IMR-90 (cell line): ENCODE data around the gene CR1L. TPM values are rescaled to one million over a fixed set of nuclear protein-coding genes. Genes with fewer than 3 reads are reported as not detected.
A peak's percentile ranks its signal among the peaks of the same experiment; 100 is the strongest.
"Not testable (repeated sequence)": the region's sequence is repeated elsewhere in the genome, so short reads cannot be mapped to it uniquely, and the experiment has no call there.

Source experiments
- ATAC-seq: fragments of 200-7000 bp; cut with Tn5 transposase; 2 replicates; pipeline ENCODE4 v1.9.1; 2020; ENCODE audit warnings: low read depth, mild to moderate bottlenecking, moderate library complexity
- BruUV-seq: library from RNA; stranded (reverse); fragments of 400-500 nt; replicated peaks from 2 replicates; lab custom pipeline; 2021; lab: Mats Ljungman, UMichigan
- CTCF ChIA-PET: fragments of 300-600 bp; formaldehyde crosslinking; extraction: SDS; loops from one replicate; lab custom pipeline; 2021; ENCODE audit warnings: antibody characterized with exemption; lab: Yijun Ruan, JAX
- POLR2A ChIA-PET: fragments of 300-600 bp; sonication (Branson Sonifier 250); formaldehyde crosslinking; loops from one replicate; lab custom pipeline; 2022; ENCODE audit warnings: antibody characterized with exemption; ENCODE audit not compliant: unreplicated experiment; lab: Charles Lee
- DNase-seq: peaks from one replicate; pipeline ENCODE4 v3.0.0; 2013
- H2AFZ ChIP-seq: replicated peaks from 2 replicates; pipeline ENCODE3; 2013; ENCODE audit warnings: low read length, mild to moderate bottlenecking; ENCODE audit not compliant: poor library complexity
- H2AK5ac ChIP-seq: 2 replicates; pipeline ENCODE4 v1.6.1; 2013; ENCODE audit warnings: low read depth, low read length, inconsistent platforms
- H2AK9ac ChIP-seq: replicated peaks from 2 replicates; pipeline ENCODE3; 2013; ENCODE audit warnings: mild to moderate bottlenecking, low read depth, low read length, moderate library complexity; ENCODE audit not compliant: poor library complexity
- H2BK120ac ChIP-seq: 2 replicates; pipeline ENCODE4 v1.6.1; 2013; ENCODE audit warnings: low read depth, low read length, inconsistent platforms
- H2BK15ac ChIP-seq: 3 replicates; pipeline ENCODE4 v1.6.1; 2013; ENCODE audit warnings: low read depth, low read length, inconsistent platforms
- H2BK20ac ChIP-seq: 2 replicates; pipeline ENCODE4 v1.6.1; 2013; ENCODE audit warnings: low read depth, mild to moderate bottlenecking, inconsistent platforms, low read length, moderate library complexity
- H2BK5ac ChIP-seq: 2 replicates; pipeline ENCODE4 v1.6.1; 2013; ENCODE audit warnings: mild to moderate bottlenecking, low read depth, low read length, inconsistent platforms; ENCODE audit not compliant: poor library complexity, severe bottlenecking
- H3K14ac ChIP-seq: replicated peaks from 2 replicates; pipeline ENCODE4 v1.6.1; 2013; ENCODE audit warnings: low read depth, low read length, inconsistent platforms
- H3K18ac ChIP-seq: 2 replicates; pipeline ENCODE4 v1.6.1; 2013; ENCODE audit warnings: low read depth, low read length, control low read depth
- H3K23ac ChIP-seq: 2 replicates; pipeline ENCODE4 v1.6.1; 2013; ENCODE audit warnings: low read depth, low read length, inconsistent platforms
- H3K27ac ChIP-seq: 2 replicates; pipeline ENCODE4 v1.5.1; 2013; ENCODE audit warnings: mild to moderate bottlenecking, control low read depth, low read length; ENCODE audit not compliant: insufficient read depth
- H3K27me3 ChIP-seq: 2 replicates; pipeline ENCODE4 v1.6.1; 2013; ENCODE audit warnings: low read length; ENCODE audit not compliant: control insufficient read depth, insufficient read depth
- H3K36me3 ChIP-seq: 2 replicates; pipeline ENCODE4 v1.6.1; 2013; ENCODE audit warnings: low read length, mixed read lengths; ENCODE audit not compliant: control insufficient read depth, insufficient read depth
- H3K4ac ChIP-seq: 2 replicates; pipeline ENCODE4 v1.6.1; 2013; ENCODE audit warnings: low read depth, low read length, inconsistent platforms
- H3K4me1 ChIP-seq: 2 replicates; pipeline ENCODE4 v1.6.1; 2013; ENCODE audit warnings: low read length, mixed read lengths; ENCODE audit not compliant: control insufficient read depth, insufficient read depth
- H3K4me2 ChIP-seq: 2 replicates; pipeline ENCODE4 v1.6.1; 2013; ENCODE audit warnings: low read depth, mild to moderate bottlenecking, control low read depth, low read length, moderate library complexity
- H3K4me3 ChIP-seq: 2 replicates; pipeline ENCODE4 v1.5.1; 2013; ENCODE audit warnings: low read depth, mild to moderate bottlenecking, control low read depth, low read length, moderate library complexity; ENCODE audit not compliant: insufficient read depth
- H3K56ac ChIP-seq: 2 replicates; pipeline ENCODE4 v1.6.1; 2013; ENCODE audit warnings: low read length, inconsistent platforms; ENCODE audit not compliant: insufficient read depth; ENCODE audit errors: extremely low read depth
- H3K79me1 ChIP-seq, 2 experiments: 2 replicates each; pipeline ENCODE4 v1.6.1; 2013; ENCODE audit warnings: low read length in 2 of 2, inconsistent platforms in 1 of 2, low read depth in 1 of 2
- H3K9ac ChIP-seq: 2 replicates; pipeline ENCODE4 v1.6.1; 2013; ENCODE audit warnings: low read depth, low read length, control low read depth
- H3K9me1 ChIP-seq: 2 replicates; pipeline ENCODE4 v1.6.1; 2013; ENCODE audit warnings: low read length, inconsistent platforms; ENCODE audit not compliant: insufficient read depth
- H3K9me3 ChIP-seq: 2 replicates; pipeline ENCODE4 v1.6.1; 2013; ENCODE audit warnings: low read length; ENCODE audit not compliant: control insufficient read depth, insufficient read depth
- H4K20me1 ChIP-seq: 2 replicates; pipeline ENCODE4 v1.6.1; 2013; ENCODE audit warnings: low read length, inconsistent platforms; ENCODE audit not compliant: insufficient read depth
- H4K5ac ChIP-seq: 2 replicates; pipeline ENCODE4 v1.6.1; 2013; ENCODE audit warnings: mild to moderate bottlenecking, low read depth, low read length, control low read depth
- H4K8ac ChIP-seq, 2 experiments: 2 replicates each; pipeline ENCODE4 v1.6.1; 2013; ENCODE audit warnings: low read depth in 2 of 2, low read length in 2 of 2, control low read depth in 1 of 2, inconsistent platforms in 1 of 2
- H4K91ac ChIP-seq: 2 replicates; pipeline ENCODE4 v1.6.1; 2013; ENCODE audit warnings: low read depth, low read length, inconsistent platforms; ENCODE audit not compliant: insufficient read depth
- BHLHE40 ChIP-seq: fragments of 150-350 bp; IDR thresholded peaks from 2 replicates; pipeline ENCODE4 v1.6.1; 2016; ENCODE audit warnings: mild to moderate bottlenecking, low read depth, low read length
- CEBPB ChIP-seq: IDR thresholded peaks from 2 replicates; pipeline ENCODE4 v1.6.1; 2012; ENCODE audit warnings: low read depth, low read length, improper control_type of control experiment
- FOS ChIP-seq: fragments of 150-350 bp; IDR thresholded peaks from 2 replicates; pipeline ENCODE4 v1.6.1; 2016; ENCODE audit warnings: low read depth, low read length
- WGBS, 2 experiments: methylation state at CpG; one replicate each; pipeline versions ENCODE4 v1.1.5 to v1.1.7; 2013; ENCODE audit warnings: missing lambda C conversion rate in 2 of 2; ENCODE audit not compliant: insufficient read length in 1 of 2; ENCODE audit errors: extremely low coverage in 2 of 2; 5-methylcytosine and 5-hydroxymethylcytosine counted together
- dilution Hi-C: fragments of 300-500 bp; cut with HindIII; formaldehyde crosslinking; loops from one replicate; pipeline ENCODE4 v1.14.3; 2018; ENCODE audit warnings: low sequenced_read_pairs; ENCODE audit not compliant: unreplicated experiment
- in situ Hi-C: fragments of 300-500 bp; cut with MboI; formaldehyde crosslinking; loops from 3 replicates; pipeline ENCODE4 v1.14.3; 2019; ENCODE audit warnings: low sequenced_read_pairs, inconsistent platforms, mixed read lengths
- intact Hi-C: fragments of 100-400 bp; cut with micrococcal nuclease; formaldehyde crosslinking; loops from 2 replicates; pipeline ENCODE4 v1.10.0; 2022
- polyA plus RNA-seq, 3 experiments: library from polyadenylated mRNA; depleted of rRNA; stranded (reverse); fragments of >200 nt; gene quantifications; 2 replicates each; pipeline ENCODE4 v1.2.3, GENCODE V29; 2012; ENCODE audit warnings: low replicate concordance in 1 of 3
- total RNA-seq: library from RNA; depleted of rRNA; stranded (reverse); fragments of >200 nt; gene quantifications from 2 replicates; pipeline ENCODE4 v1.2.3, GENCODE V29; 2012

CR1L gene
- total and polyA plus RNA-seq, 2 of the 4 experiments (the other 2 are of a cell fraction): not detected

DNA sequence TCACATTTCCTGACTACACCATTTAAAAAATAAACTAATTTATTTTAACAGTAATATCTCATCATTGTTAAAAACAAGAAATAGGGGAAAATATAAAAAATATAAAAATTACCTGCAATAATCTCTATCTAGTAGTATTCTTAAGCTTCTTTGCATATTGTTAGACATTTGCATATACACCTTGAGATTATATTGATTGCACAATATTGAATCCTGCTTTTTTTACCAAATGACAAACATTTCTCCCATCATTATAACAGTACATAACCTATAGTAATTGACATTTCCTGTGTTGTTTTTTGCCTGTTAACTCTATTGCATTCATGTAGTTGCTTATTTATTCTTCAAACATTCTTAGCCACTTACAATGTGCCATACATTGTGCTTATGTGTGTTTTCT is 11.7 kb upstream of the CR1L start:
- Histone ChIP-seq H2BK15ac (no peak overlapping the region), H2AK5ac (no peak overlapping the region), H3K79me1 (no peaks in the 10 kb centered on the region), H3K4me3 (no peak overlapping the region), H3K9me3 (no peaks in the 10 kb centered on the region), H2BK5ac (no peak overlapping the region), H3K4ac (no peak overlapping the region), H4K91ac (no peak overlapping the region), H3K9ac (no peak overlapping the region), H4K20me1 (no peaks in the 10 kb centered on the region), H3K14ac (no peak overlapping the region), H3K23ac (no peak overlapping the region), H2AFZ (no peak overlapping the region), H3K18ac (no peak overlapping the region), H2AK9ac (no peak overlapping the region), H3K27me3 (no peaks in the 10 kb centered on the region), H3K4me2 (no peak overlapping the region), H3K36me3 (no peaks in the 10 kb centered on the region), H4K8ac (no peak overlapping the region), H3K9me1 (no peaks in the 10 kb centered on the region), H3K56ac (no peak overlapping the region), H2BK120ac (no peak overlapping the region), H4K5ac (no peak overlapping the region), H3K4me1 (no peaks in the 10 kb centered on the region), H2BK20ac (no peak overlapping the region), H3K27ac (no peak overlapping the region)
- no peak for TF ChIP-seq BHLHE40
- TF ChIP-seq FOS: no peak
- TF ChIP-seq CEBPB: peak; percentile 78
- BruUV-seq: no TSS peak
- in situ Hi-C loops (no loop called here), intact Hi-C loops (no loop called here), dilution Hi-C loops (no loop called here)
- no peak for ATAC-seq
- no peak for DNase-seq
- ChIA-PET POLR2A (no interaction called here), CTCF (interaction anchor here (0.6 kb wide), 1 partner anchor 13 kb away, joined by 3 read pairs; no protein-coding TSS in a partner anchor)

GRCh38 chr1:207633699-207634289 is 11.1 kb upstream of the CR1L start:
- H2BK5ac ChIP-seq, H3K9me3 ChIP-seq, H2BK120ac ChIP-seq, H3K56ac ChIP-seq, H3K9ac ChIP-seq, H2AK9ac ChIP-seq, H2AK5ac ChIP-seq, intact Hi-C loops, dilution Hi-C loops, H3K14ac ChIP-seq, H3K4ac ChIP-seq, H2AFZ ChIP-seq, H3K36me3 ChIP-seq, CTCF ChIA-PET, H3K9me1 ChIP-seq, H4K20me1 ChIP-seq, H3K27me3 ChIP-seq, ATAC-seq, H3K4me1 ChIP-seq, DNase-seq, H4K5ac ChIP-seq, H3K79me1 ChIP-seq, in situ Hi-C loops, H3K27ac ChIP-seq, H2BK20ac ChIP-seq, H4K91ac ChIP-seq, POLR2A ChIA-PET, H3K4me2 ChIP-seq, H3K4me3 ChIP-seq, H3K18ac ChIP-seq, H3K23ac ChIP-seq, H4K8ac ChIP-seq, H2BK15ac ChIP-seq, BruUV-seq: not testable (repeated sequence)
- no CpG with 5 or more reads among the region's 12 CpGs for WGBS, 2 experiments
